MV-4-11 (cell line): ENCODE results near the gene PGLYRP4.

Source experiments
- DNase-seq: peaks from one replicate; lab custom pipeline; 2025; lab: John Stamatoyannopoulos, UW

Gene PGLYRP4

GRCh38 chr1:153348511-153349362 lies at the start of gene PGLYRP4:
Gene PGLYRP4 (minus strand): TSS chr1:153348841. CDS start chr1:153347932, 909 bp downstream.
- DNase-seq = no peak

- no peak for DNase-seq
Observed at GRCh38 chr1:153397924-153398651, 49.4 kb upstream of the PGLYRP4 start.

- DNase-seq = no peak
Observed at GRCh38 chr1:153397051-153397923, 48.6 kb upstream of the PGLYRP4 start.

GRCh38 chr1:153396461-153396860 lies 47.8 kb upstream of the PGLYRP4 start:
- DNase-seq = no peak

- no peak for DNase-seq
Observed at GRCh38 chr1:153395776-153396175, 47.1 kb upstream of the PGLYRP4 start.

GRCh38 chr1:153395136-153395685 lies 46.6 kb upstream of the PGLYRP4 start:
- DNase-seq = no peak

DNA sequence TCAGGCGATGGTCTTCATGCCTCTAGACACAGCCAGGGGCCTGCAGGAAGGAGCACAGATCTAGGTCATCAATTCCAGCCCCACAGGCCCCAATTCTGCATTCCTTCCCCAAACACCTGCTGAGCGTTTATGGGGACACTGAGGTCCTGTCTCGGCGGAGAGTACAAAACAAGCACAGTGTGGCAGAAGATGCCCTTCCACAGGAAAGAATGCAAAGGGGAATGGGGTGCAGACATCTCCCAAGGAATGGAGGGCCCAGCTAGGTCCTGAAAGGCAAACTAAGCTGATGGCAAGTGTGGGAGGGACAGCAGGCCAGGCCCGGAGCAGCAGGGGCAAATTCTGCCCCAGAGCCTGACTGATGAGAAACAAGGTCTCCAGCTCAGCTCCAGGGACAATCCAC lies 45.8 kb upstream of the PGLYRP4 start:
- no peak for DNase-seq

DNA sequence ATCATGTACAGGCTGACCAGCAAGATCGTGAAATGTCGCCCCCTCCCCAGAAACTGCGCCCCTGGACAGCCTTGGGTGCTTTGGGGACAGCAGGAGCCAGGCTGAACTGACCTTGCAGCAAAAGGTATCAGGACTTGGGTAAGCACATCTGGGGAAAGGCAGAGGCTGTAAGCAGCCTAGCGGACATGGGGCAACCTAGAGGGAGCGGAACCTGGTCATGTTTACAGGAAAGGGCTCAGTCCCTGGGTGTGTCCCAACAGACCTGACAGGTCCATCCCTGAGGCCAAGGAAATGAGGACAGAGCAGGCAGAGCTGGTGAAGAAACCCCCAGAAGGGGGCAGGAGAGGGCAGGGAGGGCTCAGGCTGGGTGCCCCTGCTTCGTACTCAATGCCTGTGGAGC lies 45.3 kb upstream of the PGLYRP4 start:
- no peak for DNase-seq

- no peak for DNase-seq
Observed at GRCh38 chr1:153392822-153393221, 44.2 kb upstream of the PGLYRP4 start.

DNA sequence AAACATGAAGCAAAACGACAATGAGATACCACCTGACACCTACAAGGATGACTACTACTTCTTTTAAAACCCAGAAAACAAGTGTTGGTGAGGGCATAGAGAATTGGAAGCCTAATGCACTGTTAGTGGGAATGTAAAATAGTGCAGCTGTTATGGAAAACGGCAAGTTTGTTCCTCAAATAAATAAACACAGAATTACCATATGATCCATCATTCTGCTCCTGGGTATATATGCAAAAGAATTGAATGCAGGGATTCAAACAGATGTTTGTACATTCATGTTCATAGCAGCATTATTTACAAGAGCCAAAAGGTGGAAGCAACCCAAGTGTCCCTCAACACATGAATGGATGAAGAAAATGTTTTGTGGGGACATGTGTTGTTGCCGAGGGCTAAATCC lies 43.6 kb upstream of the PGLYRP4 start:
- no peak for DNase-seq

DNA sequence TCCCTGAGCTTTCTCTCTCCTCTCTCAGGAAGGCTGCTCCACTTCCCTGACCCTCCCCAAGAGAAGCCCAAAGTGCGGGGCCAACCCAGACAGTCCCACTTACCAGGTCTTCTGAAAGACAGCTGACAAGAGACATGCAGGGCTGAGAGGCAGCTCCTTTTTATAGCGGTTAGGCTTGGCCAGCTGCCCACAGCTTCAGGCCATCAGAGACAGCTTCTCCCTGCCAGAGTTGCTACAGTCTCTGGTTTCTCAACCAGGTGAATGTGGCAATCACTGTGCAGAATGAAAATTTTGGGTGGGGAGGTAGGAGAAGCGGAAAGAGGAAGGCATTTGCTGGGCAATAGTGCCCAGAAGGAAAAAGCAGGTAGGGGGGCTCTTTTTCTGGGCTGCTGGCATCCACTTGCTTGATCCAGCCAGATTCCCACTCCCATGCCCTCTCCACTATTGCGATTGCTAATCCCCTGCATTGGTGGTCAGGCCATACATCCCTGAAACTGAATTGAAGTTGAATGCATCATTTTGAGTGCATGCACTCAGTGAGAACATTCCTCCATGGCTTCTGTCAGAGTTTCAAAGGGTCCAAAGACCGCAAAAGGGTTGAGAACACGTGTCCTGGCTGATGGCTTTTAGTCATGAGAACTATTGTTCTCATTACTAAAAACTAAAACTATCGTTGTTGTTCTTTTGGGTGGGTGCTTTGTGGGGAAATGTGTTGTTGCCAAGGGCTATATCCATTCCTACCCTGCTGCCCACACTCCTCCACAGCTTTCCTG lies 42.5 kb upstream of the PGLYRP4 start, which contains the start of gene S100A8:
S100A8 (minus strand) TSS at position 136 of the 773 bp plus-strand sequence. CDS start 538 bp downstream, outside the sequence.
- DNase-seq = peak; percentile 82

- peak; percentile 75 for DNase-seq
Observed at GRCh38 chr1:153389973-153390879, 41.6 kb upstream of the PGLYRP4 start.

- DNase-seq = no peak
Observed at GRCh38 chr1:153389401-153389800, 40.8 kb upstream of the PGLYRP4 start.

- no peak for DNase-seq
Observed at GRCh38 chr1:153387785-153388184, 39.1 kb upstream of the PGLYRP4 start.

DNA sequence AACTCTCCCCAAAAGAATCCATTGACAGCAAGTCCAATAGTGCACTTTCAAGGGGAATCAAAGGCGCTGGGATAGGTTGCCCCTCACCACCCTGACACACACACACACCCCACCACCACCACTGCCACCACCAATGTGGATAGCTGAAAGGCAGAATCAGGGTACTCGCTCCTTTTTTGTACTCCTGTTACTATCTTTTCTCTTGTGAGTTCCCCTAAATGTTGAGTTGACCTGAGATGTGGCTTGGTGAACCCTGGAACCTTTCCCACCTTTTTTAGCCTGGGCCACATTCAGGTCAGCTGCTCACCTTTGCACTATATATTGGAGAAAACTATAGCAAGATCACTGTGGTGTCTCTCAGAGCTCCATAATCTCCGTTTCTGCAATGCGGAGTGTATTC lies 38.4 kb upstream of the PGLYRP4 start:
- DNase-seq = no peak

GRCh38 chr1:153386500-153386901 lies 37.9 kb upstream of the PGLYRP4 start:
- peak; percentile 98 for DNase-seq

DNA sequence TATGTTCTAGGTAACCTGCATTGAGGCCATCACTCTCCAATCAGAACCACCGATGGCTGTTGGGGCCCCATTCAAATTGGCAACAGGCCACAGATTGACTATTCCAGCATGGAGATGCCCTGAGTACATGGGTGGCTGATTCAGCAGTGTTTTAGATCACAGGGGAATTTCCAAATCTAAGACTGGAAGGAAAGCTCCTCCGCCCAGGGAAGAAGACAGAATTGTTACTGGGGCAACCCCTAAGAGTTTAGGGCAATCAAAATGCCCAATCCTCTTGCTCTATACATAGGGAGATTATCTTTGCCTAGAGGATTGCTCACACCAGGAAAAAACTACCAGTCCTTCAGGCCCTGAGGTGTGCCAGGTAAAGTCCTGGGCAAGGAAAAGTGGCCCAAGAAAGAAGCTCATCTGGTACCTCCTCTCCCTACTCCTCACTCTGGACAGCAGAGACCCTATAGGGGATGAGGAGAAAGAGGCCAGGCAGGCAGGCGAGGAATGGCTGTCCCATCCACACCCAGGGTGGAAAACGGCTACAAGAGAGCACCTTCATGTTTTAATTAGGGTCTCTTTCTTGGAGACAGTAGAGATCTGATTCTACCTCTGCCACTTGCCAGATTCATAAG lies 36.4 kb upstream of the PGLYRP4 start:
- DNase-seq = no peak

GRCh38 chr1:153380711-153381110 lies 32.1 kb upstream of the PGLYRP4 start:
- no peak for DNase-seq

GRCh38 chr1:153379591-153379990 lies 30.9 kb upstream of the PGLYRP4 start:
- no peak for DNase-seq
